ENCODE data around the gene CBX7.

The CBX7 gene

GRCh38 chr22:39109361-39109760 is 43.1 kb downstream of the CBX7 start:
- Histone ChIP-seq H3K27ac (ENCODE audit: low read length) (no peak overlapping the region), H3K27me3 (ENCODE audit: control insufficient read depth, insufficient read depth, low read length) (no peaks in the 10 kb centered on the region), H3K4me1 (ENCODE audit: control insufficient read depth, low read depth, low read length) (peaks cover 16% of the 10 kb centered on the region), H3K9ac (ENCODE audit: low read length) (no peak overlapping the region), H3K36me3 (ENCODE audit: control insufficient read depth, low read depth, low read length) (no peaks in the 10 kb centered on the region), H3K4me3 (ENCODE audit: low read length) (no peak overlapping the region), H3K9me3 (ENCODE audit: control insufficient read depth, low read depth, low read length) (no peaks in the 10 kb centered on the region)

GRCh38 chr22:39108487-39108886 is 44.0 kb downstream of the CBX7 start:
- H3K36me3 ChIP-seq (ENCODE audit: control insufficient read depth, low read depth, low read length): no peaks in the 10 kb centered on the region
- no peaks in the 10 kb centered on the region for H3K9me3 ChIP-seq (ENCODE audit: control insufficient read depth, low read depth, low read length)
- no peak overlapping the region for H3K4me3 ChIP-seq (ENCODE audit: low read length)
- H3K27ac ChIP-seq (ENCODE audit: low read length): no peak overlapping the region
- H3K9ac ChIP-seq (ENCODE audit: low read length): no peak overlapping the region
- H3K27me3 ChIP-seq (ENCODE audit: control insufficient read depth, insufficient read depth, low read length): no peaks in the 10 kb centered on the region
- peaks cover 8% of the 10 kb centered on the region for H3K4me1 ChIP-seq (ENCODE audit: control insufficient read depth, low read depth, low read length)

DNA sequence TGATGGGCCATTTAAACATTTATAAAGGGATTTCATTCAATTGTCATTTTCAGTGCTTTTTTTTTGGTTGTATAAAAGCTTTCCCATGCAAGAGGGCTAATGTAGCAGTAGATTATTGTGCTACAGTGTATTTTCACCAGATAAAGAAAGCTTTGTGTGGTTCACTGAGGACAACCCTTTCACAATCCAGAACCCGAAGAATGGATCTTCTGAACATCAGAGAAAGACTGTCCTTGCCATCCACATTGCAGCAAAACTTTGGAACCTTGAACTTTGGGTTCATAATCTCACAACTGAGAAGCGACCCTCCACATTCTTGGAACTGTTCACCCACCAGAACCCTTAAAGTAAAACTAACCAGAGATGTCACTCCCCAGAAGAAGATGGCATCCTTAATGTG is 46.2 kb downstream of the CBX7 start:
- Histone ChIP-seq H3K9me3 (ENCODE audit: control insufficient read depth, low read depth, low read length) (no peaks in the 10 kb centered on the region), H3K4me3 (ENCODE audit: low read length) (no peak overlapping the region), H3K36me3 (ENCODE audit: control insufficient read depth, low read depth, low read length) (no peaks in the 10 kb centered on the region)

DNA sequence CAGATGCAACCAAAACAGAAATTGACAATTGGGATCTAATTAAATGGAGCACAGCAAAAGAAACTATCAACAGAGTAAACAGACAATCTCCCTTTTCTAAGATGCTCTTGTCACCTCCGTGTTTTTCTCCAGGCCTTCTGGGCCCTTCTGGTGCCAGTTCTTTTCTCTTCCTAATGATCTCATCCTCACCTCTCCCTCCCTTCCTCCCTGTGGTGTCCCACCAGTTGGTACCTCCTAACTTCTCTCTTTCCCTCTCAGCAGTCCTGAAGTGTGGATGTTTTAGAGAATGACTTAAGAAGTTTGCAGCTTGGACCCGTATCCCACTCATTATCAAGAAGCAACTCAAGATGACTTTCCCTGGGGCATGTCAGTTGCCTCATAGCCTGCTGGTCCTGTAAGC is 49.0 kb downstream of the CBX7 start:
- Histone ChIP-seq H3K4me1 (ENCODE audit: control insufficient read depth, low read depth, low read length) (peaks cover 3% of the 10 kb centered on the region), H3K36me3 (ENCODE audit: control insufficient read depth, low read depth, low read length) (no peaks in the 10 kb centered on the region), H3K27me3 (ENCODE audit: control insufficient read depth, insufficient read depth, low read length) (no peaks in the 10 kb centered on the region), H3K27ac (ENCODE audit: low read length) (no peak overlapping the region), H3K4me3 (ENCODE audit: low read length) (no peak overlapping the region), H3K9ac (ENCODE audit: low read length) (no peak overlapping the region), H3K9me3 (ENCODE audit: control insufficient read depth, low read depth, low read length) (no peaks in the 10 kb centered on the region)

More for the DNA sequence above, 46.2 kb downstream of the CBX7 start:
- H3K4me1 ChIP-seq (ENCODE audit: control insufficient read depth, low read depth, low read length): peaks cover 8% of the 10 kb centered on the region
- no peaks in the 10 kb centered on the region for H3K27me3 ChIP-seq (ENCODE audit: control insufficient read depth, insufficient read depth, low read length)
- H3K9ac ChIP-seq (ENCODE audit: low read length): no peak overlapping the region
- no peak overlapping the region for H3K27ac ChIP-seq (ENCODE audit: low read length)

DNA sequence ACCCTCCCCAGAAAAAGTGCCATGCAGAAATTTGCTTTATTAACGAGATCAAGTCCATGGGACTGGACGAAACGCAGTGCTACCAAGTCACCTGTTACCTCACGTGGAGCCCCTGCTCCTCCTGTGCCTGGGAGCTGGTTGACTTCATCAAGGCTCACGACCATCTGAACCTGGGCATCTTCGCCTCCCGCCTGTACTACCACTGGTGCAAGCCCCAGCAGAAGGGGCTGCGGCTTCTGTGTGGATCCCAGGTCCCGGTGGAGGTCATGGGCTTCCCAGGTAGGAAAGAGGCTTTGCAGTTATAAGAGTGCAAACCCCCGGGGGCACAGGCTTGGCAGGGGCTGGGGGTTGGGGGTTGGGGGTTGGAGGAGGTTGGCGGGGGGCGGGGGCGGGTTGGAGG is 51.3 kb downstream of the CBX7 start:
- Histone ChIP-seq H3K4me1 (ENCODE audit: control insufficient read depth, low read depth, low read length) (peaks cover 14% of the 10 kb centered on the region), H3K9ac (ENCODE audit: low read length) (no peak overlapping the region), H3K4me3 (ENCODE audit: low read length) (no peak overlapping the region), H3K9me3 (ENCODE audit: control insufficient read depth, low read depth, low read length) (no peaks in the 10 kb centered on the region), H3K36me3 (ENCODE audit: control insufficient read depth, low read depth, low read length) (no peaks in the 10 kb centered on the region), H3K27me3 (ENCODE audit: control insufficient read depth, insufficient read depth, low read length) (no peaks in the 10 kb centered on the region), H3K27ac (ENCODE audit: low read length) (no peak overlapping the region)

DNA sequence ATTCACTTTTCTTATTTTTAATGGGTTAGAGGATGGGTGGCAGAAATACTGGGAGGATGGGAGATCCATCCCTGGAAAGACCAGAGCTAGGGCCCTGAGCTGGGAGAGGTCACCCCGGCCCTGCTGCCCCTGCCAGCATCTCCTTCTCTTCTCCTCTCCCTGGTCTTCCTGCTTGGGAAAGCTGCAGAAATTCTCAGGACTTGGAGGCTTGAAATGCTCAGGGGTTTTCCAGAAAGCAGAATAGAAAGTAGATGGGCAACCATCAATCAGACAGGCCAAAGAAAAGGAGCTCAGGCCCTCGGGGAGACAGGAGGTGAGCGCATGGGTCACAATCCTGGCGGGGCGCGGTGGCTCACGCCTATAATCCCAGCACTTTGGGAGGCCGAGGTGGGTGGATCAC is 53.9 kb downstream of the CBX7 start:
- Histone ChIP-seq H3K9ac (ENCODE audit: low read length) (no peak overlapping the region), H3K4me3 (ENCODE audit: low read length) (no peak overlapping the region), H3K4me1 (ENCODE audit: control insufficient read depth, low read depth, low read length) (peaks cover 14% of the 10 kb centered on the region), H3K27ac (ENCODE audit: low read length) (no peak overlapping the region), H3K36me3 (ENCODE audit: control insufficient read depth, low read depth, low read length) (no peaks in the 10 kb centered on the region), H3K9me3 (ENCODE audit: control insufficient read depth, low read depth, low read length) (no peaks in the 10 kb centered on the region), H3K27me3 (ENCODE audit: control insufficient read depth, insufficient read depth, low read length) (no peaks in the 10 kb centered on the region)

GRCh38 chr22:39098026-39098425 is 54.5 kb downstream of the CBX7 start:
- no peak overlapping the region for H3K9ac ChIP-seq (ENCODE audit: low read length)
- no peak overlapping the region for H3K27ac ChIP-seq (ENCODE audit: low read length)

GRCh38 chr22:39097098-39098020 is 55.1 kb downstream of the CBX7 start, which contains the start of gene APOBEC3H:
Gene APOBEC3H (plus strand): TSS chr22:39097244. CDS start chr22:39100279, 3,035 bp downstream.
- no peak within 1 kb of the TSS for H3K27ac ChIP-seq (ENCODE audit: low read length)
- peaks cover 14% of the 10 kb centered on the region for H3K4me1 ChIP-seq (ENCODE audit: control insufficient read depth, low read depth, low read length)

More at GRCh38 chr22:39098026-39098425, 54.5 kb downstream of the CBX7 start:
- peaks cover 14% of the 10 kb centered on the region for H3K4me1 ChIP-seq (ENCODE audit: control insufficient read depth, low read depth, low read length)
- H3K27me3 ChIP-seq (ENCODE audit: control insufficient read depth, insufficient read depth, low read length): no peaks in the 10 kb centered on the region
- H3K9me3 ChIP-seq (ENCODE audit: control insufficient read depth, low read depth, low read length): no peaks in the 10 kb centered on the region
- H3K4me3 ChIP-seq (ENCODE audit: low read length): no peak overlapping the region
- no peaks in the 10 kb centered on the region for H3K36me3 ChIP-seq (ENCODE audit: control insufficient read depth, low read depth, low read length)

DNA sequence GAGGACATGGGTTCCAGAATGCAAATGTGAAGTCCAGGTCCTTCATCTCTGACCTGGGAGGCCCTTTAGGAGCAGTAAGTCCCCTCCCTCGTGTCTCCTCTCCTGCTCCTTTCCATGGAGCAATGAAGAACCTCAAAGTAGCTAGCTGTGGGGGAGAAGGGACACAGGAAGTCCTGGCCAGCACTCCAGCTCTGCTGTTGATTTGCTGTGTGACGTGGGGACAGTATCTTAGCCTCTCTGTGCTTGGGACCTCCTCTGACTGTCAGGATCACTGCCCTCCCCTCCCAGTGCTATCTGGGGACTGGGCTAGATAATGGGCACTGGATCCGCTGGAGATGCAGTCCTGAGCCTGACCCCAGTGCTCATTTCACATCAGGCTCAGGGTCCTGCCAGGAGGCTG is 56.5 kb downstream of the CBX7 start:
- H3K4me1 ChIP-seq (ENCODE audit: control insufficient read depth, low read depth, low read length): peaks cover 14% of the 10 kb centered on the region
- H3K27me3 ChIP-seq (ENCODE audit: control insufficient read depth, insufficient read depth, low read length): no peaks in the 10 kb centered on the region
- no peaks in the 10 kb centered on the region for H3K9me3 ChIP-seq (ENCODE audit: control insufficient read depth, low read depth, low read length)
- no peaks in the 10 kb centered on the region for H3K36me3 ChIP-seq (ENCODE audit: control insufficient read depth, low read depth, low read length)
- H3K4me3 ChIP-seq (ENCODE audit: low read length): no peak overlapping the region
- H3K27ac ChIP-seq (ENCODE audit: low read length): no peak overlapping the region
- no peak overlapping the region for H3K9ac ChIP-seq (ENCODE audit: low read length)

More at GRCh38 chr22:39097098-39098020, 55.1 kb downstream of the CBX7 start, which contains the start of gene APOBEC3H:
- Histone ChIP-seq H3K4me3 (ENCODE audit: low read length) (no peak within 1 kb of the TSS), H3K9me3 (ENCODE audit: control insufficient read depth, low read depth, low read length) (no peaks in the 10 kb centered on the region), H3K9ac (ENCODE audit: low read length) (no peak within 1 kb of the TSS), H3K36me3 (ENCODE audit: control insufficient read depth, low read depth, low read length) (no peaks in the 10 kb centered on the region), H3K27me3 (ENCODE audit: control insufficient read depth, insufficient read depth, low read length) (no peaks in the 10 kb centered on the region)

DNA sequence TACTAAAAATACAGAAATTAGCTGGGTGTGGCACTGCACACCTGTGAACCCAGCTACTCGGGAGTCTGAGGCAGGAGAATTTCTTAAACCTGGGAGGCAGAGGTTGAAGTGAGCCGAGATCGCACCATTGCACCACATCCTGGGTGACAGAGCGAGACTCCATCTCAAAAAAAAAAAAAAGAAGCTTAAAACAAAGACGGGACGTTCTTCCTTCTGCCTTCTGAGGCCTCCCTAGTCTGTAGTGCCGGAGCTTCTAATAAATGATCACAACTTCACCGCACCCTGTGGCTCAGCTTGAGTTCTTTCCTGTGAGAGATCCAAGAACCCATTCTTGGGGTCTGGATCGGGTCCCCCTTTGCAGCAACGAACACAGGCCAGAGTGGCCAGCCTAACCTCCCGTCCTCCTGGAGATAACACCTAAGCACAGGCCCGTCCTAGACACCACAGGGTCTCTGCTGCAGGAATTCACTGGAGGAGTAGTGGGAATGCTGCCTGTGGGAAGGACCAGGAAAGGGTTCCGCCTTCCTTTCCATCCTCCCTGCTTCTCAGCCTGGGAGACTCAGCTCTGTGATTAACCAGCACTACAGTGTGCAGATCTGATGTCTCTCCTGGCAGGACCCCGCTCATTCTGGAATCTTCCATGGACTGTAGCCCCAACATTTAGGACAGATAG is 57.6 kb downstream of the CBX7 start:
- Histone ChIP-seq H3K9me3 (ENCODE audit: control insufficient read depth, low read depth, low read length) (no peaks in the 10 kb centered on the region), H3K27ac (ENCODE audit: low read length) (no peak overlapping the region), H3K4me1 (ENCODE audit: control insufficient read depth, low read depth, low read length) (peaks cover 14% of the 10 kb centered on the region), H3K27me3 (ENCODE audit: control insufficient read depth, insufficient read depth, low read length) (no peaks in the 10 kb centered on the region), H3K4me3 (ENCODE audit: low read length) (no peak overlapping the region), H3K36me3 (ENCODE audit: control insufficient read depth, low read depth, low read length) (no peaks in the 10 kb centered on the region), H3K9ac (ENCODE audit: low read length) (no peak overlapping the region)

DNA sequence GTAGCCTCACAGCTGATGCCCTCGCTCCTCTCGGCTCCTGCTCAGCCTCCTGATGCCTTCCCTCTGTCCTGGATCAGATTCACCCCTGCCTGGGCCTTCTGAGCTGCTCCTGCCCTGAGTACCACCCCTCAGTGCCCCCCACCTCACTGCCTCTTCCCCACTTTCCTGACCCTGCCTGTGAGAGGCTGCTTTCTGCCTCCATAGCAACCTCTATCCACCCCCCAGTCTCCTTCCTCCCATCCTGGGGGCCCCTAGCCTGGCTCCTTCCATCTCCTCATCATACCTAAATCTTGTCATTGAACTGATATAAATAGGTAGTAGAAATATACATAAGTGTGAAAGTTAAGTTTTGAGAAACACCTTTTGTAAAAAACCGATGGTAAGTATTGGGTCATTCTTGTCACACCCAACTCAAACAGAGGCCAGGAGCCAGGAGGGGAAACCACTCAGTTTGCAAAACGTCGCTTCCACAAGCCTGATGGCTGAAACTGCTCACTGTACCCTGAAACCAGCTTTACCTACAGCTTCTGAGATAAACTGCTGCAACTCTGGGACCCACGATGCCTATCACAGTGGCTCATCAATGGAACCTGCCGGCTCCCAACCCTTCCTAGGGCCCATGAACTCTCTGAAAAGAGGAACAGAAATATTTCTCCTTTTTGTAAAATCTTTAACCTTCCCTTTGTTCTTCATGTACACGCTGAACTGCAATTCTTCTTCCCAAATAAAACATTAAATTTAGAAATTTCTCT is 60.2 kb downstream of the CBX7 start:
- Histone ChIP-seq H3K9ac (ENCODE audit: low read length) (no peak overlapping the region), H3K27me3 (ENCODE audit: control insufficient read depth, insufficient read depth, low read length) (no peaks in the 10 kb centered on the region), H3K27ac (ENCODE audit: low read length) (no peak overlapping the region), H3K36me3 (ENCODE audit: control insufficient read depth, low read depth, low read length) (no peaks in the 10 kb centered on the region), H3K4me1 (ENCODE audit: control insufficient read depth, low read depth, low read length) (peaks cover 10% of the 10 kb centered on the region), H3K9me3 (ENCODE audit: control insufficient read depth, low read depth, low read length) (no peaks in the 10 kb centered on the region), H3K4me3 (ENCODE audit: low read length) (no peak overlapping the region)

Data from iPS-18a (cell line).